Activated gamma-delta T cell (primary cell): ENCODE data around the gene EMCN.

Experiments used
- DNase-seq: peaks from one replicate; lab custom pipeline; 2025; lab: John Stamatoyannopoulos, UW

Gene EMCN

GRCh38 chr4:100493756-100494155 is 24.1 kb downstream of the EMCN start:
- no peak for DNase-seq

- DNase-seq = no peak
Observed at GRCh38 chr4:100492129-100492528, 25.7 kb downstream of the EMCN start.

- no peak for DNase-seq
Observed at GRCh38 chr4:100489305-100489704, 28.5 kb downstream of the EMCN start.

GRCh38 chr4:100486496-100486895 is 31.3 kb downstream of the EMCN start:
- no peak for DNase-seq

- no peak for DNase-seq
Observed at GRCh38 chr4:100483796-100484195, 34.0 kb downstream of the EMCN start.

- DNase-seq = no peak
Observed at GRCh38 chr4:100479971-100480370, 37.9 kb downstream of the EMCN start.

GRCh38 chr4:100469555-100469954 is 48.3 kb downstream of the EMCN start:
- DNase-seq = no peak

- no peak for DNase-seq
Observed at GRCh38 chr4:100466501-100466900, 51.3 kb downstream of the EMCN start.

GRCh38 chr4:100461807-100462605 is 55.8 kb downstream of the EMCN start:
- no peak for DNase-seq

- no peak for DNase-seq
Observed at GRCh38 chr4:100450449-100450848, 67.4 kb downstream of the EMCN start.

GRCh38 chr4:100431416-100431815 is 86.4 kb downstream of the EMCN start:
- DNase-seq = no peak

GRCh38 chr4:100430451-100430850 is 87.4 kb downstream of the EMCN start:
- no peak for DNase-seq

GRCh38 chr4:100429616-100430015 is 88.2 kb downstream of the EMCN start:
- no peak for DNase-seq

GRCh38 chr4:100428051-100428450 is 89.8 kb downstream of the EMCN start:
- no peak for DNase-seq

- DNase-seq = no peak
Observed at GRCh38 chr4:100424376-100424775, 93.4 kb downstream of the EMCN start.

- DNase-seq = no peak
Observed at GRCh38 chr4:100422894-100423293, 94.9 kb downstream of the EMCN start.

GRCh38 chr4:100421361-100421978 is 96.4 kb downstream of the EMCN start:
- no peak for DNase-seq

- DNase-seq = no peak
Observed at GRCh38 chr4:100420571-100420970, 97.3 kb downstream of the EMCN start.

GRCh38 chr4:100417565-100417964 is 100.3 kb downstream of the EMCN start:
- no peak for DNase-seq

GRCh38 chr4:100414016-100414790 is 103.6 kb downstream of the EMCN start:
- DNase-seq = no peak

- no peak for DNase-seq
Observed at GRCh38 chr4:100391863-100392262, 126.0 kb downstream of the EMCN start.

GRCh38 chr4:100391086-100391485 is 126.7 kb downstream of the EMCN start:
- no peak for DNase-seq

GRCh38 chr4:100386270-100386669 is 131.6 kb downstream of the EMCN start:
- no peak for DNase-seq
